Measurements from ENCODE around the gene GATA2. TPM values are rescaled to one million over a fixed set of nuclear protein-coding genes. Genes with fewer than 3 reads are reported as not detected.

GATA2 gene
- total RNA-seq, 1 experiment from 2014 or later = 9.6 TPM

- CTCF ChIA-PET = interaction anchor here (0.8 to 1.4 kb wide), 6 partner anchors 63 to 191 kb away, joined by 3 to 10 read pairs (median 6); no protein-coding TSS in a partner anchor
- peak overlapping the region; percentile 70 for H3K4me3 Mint-ChIP-seq (ENCODE audit: low read depth, unreplicated experiment)
- no peak overlapping the region for H3K27ac Mint-ChIP-seq (ENCODE audit: unreplicated experiment)
- no peaks in the 10 kb centered on the region for H3K27me3 Mint-ChIP-seq (ENCODE audit: unreplicated experiment)
- intact Hi-C loops (cut with micrococcal nuclease; ENCODE audit: unreplicated experiment) = loop anchor here (1.0 to 5.0 kb wide), 2 partner anchors 71 to 325 kb away; no protein-coding TSS in a partner anchor
- BruUV-seq (replicated peaks) = no TSS peak
- peak; percentile 98 for TF ChIP-seq CTCF (IDR thresholded peaks at IDR 0.05; ENCODE audit: unreplicated experiment)
- H3K9me3 Mint-ChIP-seq (ENCODE audit: low read depth, unreplicated experiment) = no peaks in the 10 kb centered on the region
- H3K4me1 Mint-ChIP-seq (ENCODE audit: low read depth, unreplicated experiment) = peaks cover 13% of the 10 kb centered on the region
- peaks cover 23% of the 10 kb centered on the region for H3K36me3 Mint-ChIP-seq (ENCODE audit: insufficient read depth, unreplicated experiment)
- DNase-seq = peak; percentile 90
Observed at GRCh38 chr3:128497305-128498126, 4.5 kb upstream of the GATA2 start.

- H3K27ac Mint-ChIP-seq (ENCODE audit: unreplicated experiment) = no peak overlapping the region
- peak overlapping the region; percentile 70 for H3K4me3 Mint-ChIP-seq (ENCODE audit: low read depth, unreplicated experiment)
- H3K36me3 Mint-ChIP-seq (ENCODE audit: insufficient read depth, unreplicated experiment) = peaks cover 19% of the 10 kb centered on the region
- no peaks in the 10 kb centered on the region for H3K27me3 Mint-ChIP-seq (ENCODE audit: unreplicated experiment)
- no peaks in the 10 kb centered on the region for H3K9me3 Mint-ChIP-seq (ENCODE audit: low read depth, unreplicated experiment)
- BruUV-seq (replicated peaks) = no TSS peak
- DNase-seq = no peak
- CTCF ChIA-PET = interaction anchor here (1.0 to 1.4 kb wide), 3 partner anchors 70 to 111 kb away, joined by 3 to 10 read pairs (median 6); no protein-coding TSS in a partner anchor
- TF ChIP-seq CTCF (IDR thresholded peaks at IDR 0.05; ENCODE audit: unreplicated experiment) = no peak
- intact Hi-C loops (cut with micrococcal nuclease; ENCODE audit: unreplicated experiment) = loop anchor here (1.0 to 5.0 kb wide), 2 partner anchors 70 to 324 kb away; no protein-coding TSS in a partner anchor
- peaks cover 13% of the 10 kb centered on the region for H3K4me1 Mint-ChIP-seq (ENCODE audit: low read depth, unreplicated experiment)
Observed at GRCh38 chr3:128496602-128497304, 3.8 kb upstream of the GATA2 start.

- Mint-ChIP-seq H3K4me3 (ENCODE audit: low read depth, unreplicated experiment) (peak overlapping the region; percentile 10), H3K27ac (ENCODE audit: unreplicated experiment) (no peak overlapping the region), H3K36me3 (ENCODE audit: insufficient read depth, unreplicated experiment) (peaks cover 19% of the 10 kb centered on the region), H3K27me3 (ENCODE audit: unreplicated experiment) (no peaks in the 10 kb centered on the region), H3K9me3 (ENCODE audit: low read depth, unreplicated experiment) (no peaks in the 10 kb centered on the region), H3K4me1 (ENCODE audit: low read depth, unreplicated experiment) (peaks cover 13% of the 10 kb centered on the region)
- DNase-seq = no peak
- BruUV-seq (replicated peaks) = no TSS peak
- CTCF ChIA-PET = interaction anchor here (0.5 to 0.7 kb wide), 2 partner anchors 12 to 113 kb away, joined by 3 read pairs; no protein-coding TSS in a partner anchor
- TF ChIP-seq CTCF (IDR thresholded peaks at IDR 0.05; ENCODE audit: unreplicated experiment) = no peak
- intact Hi-C loops (cut with micrococcal nuclease; ENCODE audit: unreplicated experiment) = loop anchor here (5.0 kb wide), 1 partner anchor 324 kb away; no protein-coding TSS in a partner anchor
Observed at GRCh38 chr3:128496019-128496601, 3.1 kb upstream of the GATA2 start.

GRCh38 chr3:128495435-128495970 lies 2.5 kb upstream of the GATA2 start:
- H3K36me3 Mint-ChIP-seq (ENCODE audit: insufficient read depth, unreplicated experiment) = peaks cover 19% of the 10 kb centered on the region
- H3K9me3 Mint-ChIP-seq (ENCODE audit: low read depth, unreplicated experiment) = no peaks in the 10 kb centered on the region
- no peak for TF ChIP-seq CTCF (IDR thresholded peaks at IDR 0.05; ENCODE audit: unreplicated experiment)
- H3K4me1 Mint-ChIP-seq (ENCODE audit: low read depth, unreplicated experiment) = peaks cover 13% of the 10 kb centered on the region
- intact Hi-C loops (cut with micrococcal nuclease; ENCODE audit: unreplicated experiment) = loop anchor here (5.0 kb wide), 1 partner anchor 323 kb away; no protein-coding TSS in a partner anchor
- no peaks in the 10 kb centered on the region for H3K27me3 Mint-ChIP-seq (ENCODE audit: unreplicated experiment)
- H3K27ac Mint-ChIP-seq (ENCODE audit: unreplicated experiment) = no peak overlapping the region
- CTCF ChIA-PET = interaction anchor here (0.5 to 0.7 kb wide), 2 partner anchors 11 to 113 kb away, joined by 3 read pairs; no protein-coding TSS in a partner anchor
- peak overlapping the region; percentile 10 for H3K4me3 Mint-ChIP-seq (ENCODE audit: low read depth, unreplicated experiment)
- no peak for DNase-seq
- no TSS peak for BruUV-seq (replicated peaks)

All from Calu3 (cell line).